ENCODE results near the gene GMDS.

GMDS gene

DNA sequence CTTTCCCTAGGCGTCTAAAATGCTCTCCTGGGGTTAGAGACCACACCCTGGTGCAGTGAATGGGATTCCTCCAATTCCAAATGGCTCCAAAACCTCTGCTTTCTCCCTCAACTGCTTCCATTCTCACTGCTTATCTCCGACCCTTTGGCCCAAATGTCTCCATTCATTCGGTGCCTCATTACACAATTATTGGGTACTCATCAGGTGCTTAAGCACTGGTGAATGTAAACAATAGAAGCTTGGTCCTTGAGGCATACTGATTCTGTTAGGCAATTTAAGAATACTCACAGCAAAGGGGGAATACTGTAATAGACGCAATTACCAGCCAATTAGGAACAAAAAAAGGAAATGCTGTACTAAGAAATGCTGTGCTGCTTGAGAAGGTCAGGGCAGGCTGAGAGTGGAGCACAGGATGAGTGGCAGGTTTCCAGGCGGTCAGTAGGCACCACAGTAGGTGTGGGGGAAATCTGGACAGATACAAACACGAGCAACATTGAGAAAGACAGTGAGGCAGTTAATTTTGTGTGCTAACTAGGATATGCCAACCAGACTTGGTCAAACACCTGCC, 23.0 kb downstream of the GMDS start:
- no peak overlapping the region for H3K4ac ChIP-seq (ENCODE audit: low read depth, low read length)
- no peak overlapping the region for H2BK120ac ChIP-seq (ENCODE audit: insufficient read depth, low read length, poor library complexity)
- H3K18ac ChIP-seq (ENCODE audit: low read length) = no peak overlapping the region
- H2AK5ac ChIP-seq (ENCODE audit: low read length) = no peak overlapping the region
- no peak overlapping the region for H3K4me3 ChIP-seq (ENCODE audit: low read depth, low read length)
- H3K79me2 ChIP-seq (ENCODE audit: control insufficient read depth, insufficient read depth, low read length, poor library complexity) = no peaks in the 10 kb centered on the region
- H2BK5ac ChIP-seq (ENCODE audit: low read depth, low read length, poor library complexity) = no peak overlapping the region
- no peak overlapping the region for H2BK12ac ChIP-seq (ENCODE audit: low read length)
- H3K14ac ChIP-seq (ENCODE audit: low read length) = no peak overlapping the region
- H3K4me2 ChIP-seq (ENCODE audit: low read length) = no peak overlapping the region
- no peak overlapping the region for H3K23ac ChIP-seq (ENCODE audit: low read length)
- H3K36me3 ChIP-seq (ENCODE audit: control insufficient read depth in 1 of 2, insufficient read depth in 2 of 2, low read length in 2 of 2) = no peaks in the 10 kb centered on the region
- peak in 1 of 2 donors; percentile 19 for DNase-seq
- H4K12ac ChIP-seq (ENCODE audit: low read depth, low read length) = no peak overlapping the region
- no peaks in the 10 kb centered on the region for H3K4me1 ChIP-seq (ENCODE audit: control insufficient read depth in 1 of 2, insufficient read depth in 2 of 2, low read length in 2 of 2)
- no CpG with 5 or more reads among the region's 6 CpGs for WGBS (ENCODE audit: extremely low coverage, insufficient coverage, insufficient read length)
- H4K8ac ChIP-seq (ENCODE audit: low read depth, low read length) = no peak overlapping the region
- H3K27ac ChIP-seq (ENCODE audit: low read depth, low read length) = no peak overlapping the region
- no peaks in the 10 kb centered on the region for H3K9me3 ChIP-seq (ENCODE audit: insufficient read depth, low read depth, low read length)
- H2AFZ ChIP-seq (ENCODE audit: insufficient read depth, low read length, poor library complexity) = no peak overlapping the region
- no peaks in the 10 kb centered on the region for H3K27me3 ChIP-seq (ENCODE audit: insufficient read depth, low read length)
- H3K9ac ChIP-seq (ENCODE audit: low read length) = no peak overlapping the region
- H3K79me1 ChIP-seq (ENCODE audit: low read length) = no peaks in the 10 kb centered on the region
- H4K91ac ChIP-seq (ENCODE audit: low read depth, low read length) = no peak overlapping the region

DNA sequence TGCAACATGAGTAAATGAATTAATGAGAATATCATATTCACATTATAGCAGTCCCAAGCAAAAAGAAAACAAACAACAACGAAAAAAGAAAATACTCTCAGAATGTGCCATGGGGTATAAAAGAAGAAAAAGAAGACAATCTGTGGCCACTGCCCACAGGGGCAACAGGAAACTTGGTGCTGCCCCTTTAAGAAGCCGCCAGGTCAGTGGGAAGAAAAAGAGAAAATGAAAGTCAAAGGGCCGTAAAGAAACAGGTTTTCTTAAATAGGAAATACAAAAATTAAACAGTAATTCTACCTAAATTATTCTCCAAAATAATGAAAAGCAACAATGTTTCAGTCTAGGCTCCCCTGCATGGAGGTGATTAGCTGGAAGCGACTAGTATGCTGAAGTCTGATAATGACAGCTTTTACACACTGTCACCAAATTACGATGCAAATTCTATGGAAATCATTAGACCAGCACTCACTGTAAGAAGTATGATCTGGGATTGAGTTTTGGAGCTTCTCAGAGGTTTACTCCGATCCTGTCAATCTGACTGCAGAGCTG, 23.6 kb downstream of the GMDS start:
- H3K79me2 ChIP-seq (ENCODE audit: control insufficient read depth, insufficient read depth, low read length, poor library complexity) = no peaks in the 10 kb centered on the region
- no peaks in the 10 kb centered on the region for H3K9me3 ChIP-seq (ENCODE audit: insufficient read depth, low read depth, low read length)
- no peak overlapping the region for H2BK5ac ChIP-seq (ENCODE audit: low read depth, low read length, poor library complexity)
- H3K27me3 ChIP-seq (ENCODE audit: insufficient read depth, low read length) = no peaks in the 10 kb centered on the region
- H3K9ac ChIP-seq (ENCODE audit: low read length) = no peak overlapping the region
- no peak overlapping the region for H4K91ac ChIP-seq (ENCODE audit: low read depth, low read length)
- H3K4me3 ChIP-seq (ENCODE audit: low read depth, low read length) = no peak overlapping the region
- H3K36me3 ChIP-seq (ENCODE audit: control insufficient read depth in 1 of 2, insufficient read depth in 2 of 2, low read length in 2 of 2) = no peaks in the 10 kb centered on the region
- no peak overlapping the region for H4K8ac ChIP-seq (ENCODE audit: low read depth, low read length)
- no peak overlapping the region for H3K4ac ChIP-seq (ENCODE audit: low read depth, low read length)
- H2AFZ ChIP-seq (ENCODE audit: insufficient read depth, low read length, poor library complexity) = no peak overlapping the region
- no peak overlapping the region for H3K23ac ChIP-seq (ENCODE audit: low read length)
- no peak overlapping the region for H3K18ac ChIP-seq (ENCODE audit: low read length)
- H3K4me2 ChIP-seq (ENCODE audit: low read length) = no peak overlapping the region
- H3K14ac ChIP-seq (ENCODE audit: low read length) = no peak overlapping the region
- no peaks in the 10 kb centered on the region for H3K4me1 ChIP-seq (ENCODE audit: control insufficient read depth in 1 of 2, insufficient read depth in 2 of 2, low read length in 2 of 2)
- no peak overlapping the region for H3K27ac ChIP-seq (ENCODE audit: low read depth, low read length)
- no peak overlapping the region for H2BK12ac ChIP-seq (ENCODE audit: low read length)
- no peak overlapping the region for H4K12ac ChIP-seq (ENCODE audit: low read depth, low read length)
- H2BK120ac ChIP-seq (ENCODE audit: insufficient read depth, low read length, poor library complexity) = no peak overlapping the region
- no peak for DNase-seq
- H2AK5ac ChIP-seq (ENCODE audit: low read length) = no peak overlapping the region
- WGBS (ENCODE audit: extremely low coverage, insufficient coverage, insufficient read length) = no CpG with 5 or more reads among the region's 6 CpGs
- no peaks in the 10 kb centered on the region for H3K79me1 ChIP-seq (ENCODE audit: low read length)

DNA sequence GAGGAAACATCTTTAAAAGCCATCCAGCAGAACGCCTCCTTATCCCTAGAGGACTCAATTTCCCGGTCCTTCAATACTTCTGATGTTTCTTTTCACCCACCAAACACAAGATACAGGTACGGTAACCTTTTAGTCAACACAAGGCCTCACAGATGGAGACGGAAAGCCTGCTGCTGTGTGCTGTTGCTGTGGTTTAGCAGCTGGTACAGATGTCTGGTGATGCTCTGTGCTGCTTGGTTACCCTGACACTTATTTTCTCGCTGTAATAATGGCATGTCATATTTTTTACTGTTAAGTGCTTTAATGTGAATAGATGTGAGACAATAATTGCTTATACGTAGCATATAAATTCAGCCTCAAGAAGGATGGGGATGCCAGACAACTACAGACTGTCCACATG, 25.3 kb downstream of the GMDS start:
- Histone ChIP-seq H3K4ac (ENCODE audit: low read depth, low read length) (no peak overlapping the region), H3K18ac (ENCODE audit: low read length) (no peak overlapping the region), H4K12ac (ENCODE audit: low read depth, low read length) (no peak overlapping the region), H3K9me3 (ENCODE audit: insufficient read depth, low read depth, low read length) (no peaks in the 10 kb centered on the region), H4K8ac (ENCODE audit: low read depth, low read length) (no peak overlapping the region), H2AK5ac (ENCODE audit: low read length) (no peak overlapping the region), H3K27ac (ENCODE audit: low read depth, low read length) (no peak overlapping the region), H3K36me3 (ENCODE audit: control insufficient read depth in 1 of 2, insufficient read depth in 2 of 2, low read length in 2 of 2) (no peaks in the 10 kb centered on the region), H4K91ac (ENCODE audit: low read depth, low read length) (no peak overlapping the region), H3K14ac (ENCODE audit: low read length) (no peak overlapping the region), H3K4me3 (ENCODE audit: low read depth, low read length) (no peak overlapping the region), H2BK120ac (ENCODE audit: insufficient read depth, low read length, poor library complexity) (no peak overlapping the region), H3K9ac (ENCODE audit: low read length) (no peak overlapping the region), H3K79me2 (ENCODE audit: control insufficient read depth, insufficient read depth, low read length, poor library complexity) (no peaks in the 10 kb centered on the region), H2BK5ac (ENCODE audit: low read depth, low read length, poor library complexity) (no peak overlapping the region), H3K23ac (ENCODE audit: low read length) (no peak overlapping the region), H2BK12ac (ENCODE audit: low read length) (no peak overlapping the region), H3K4me1 (ENCODE audit: control insufficient read depth in 1 of 2, insufficient read depth in 2 of 2, low read length in 2 of 2) (no peaks in the 10 kb centered on the region), H2AFZ (ENCODE audit: insufficient read depth, low read length, poor library complexity) (no peak overlapping the region), H3K4me2 (ENCODE audit: low read length) (no peak overlapping the region), H3K27me3 (ENCODE audit: insufficient read depth, low read length) (no peaks in the 10 kb centered on the region), H3K79me1 (ENCODE audit: low read length) (no peaks in the 10 kb centered on the region)
- DNase-seq = no peak
- no CpG with 5 or more reads among the region's 6 CpGs for WGBS (ENCODE audit: extremely low coverage, insufficient coverage, insufficient read length)

DNA sequence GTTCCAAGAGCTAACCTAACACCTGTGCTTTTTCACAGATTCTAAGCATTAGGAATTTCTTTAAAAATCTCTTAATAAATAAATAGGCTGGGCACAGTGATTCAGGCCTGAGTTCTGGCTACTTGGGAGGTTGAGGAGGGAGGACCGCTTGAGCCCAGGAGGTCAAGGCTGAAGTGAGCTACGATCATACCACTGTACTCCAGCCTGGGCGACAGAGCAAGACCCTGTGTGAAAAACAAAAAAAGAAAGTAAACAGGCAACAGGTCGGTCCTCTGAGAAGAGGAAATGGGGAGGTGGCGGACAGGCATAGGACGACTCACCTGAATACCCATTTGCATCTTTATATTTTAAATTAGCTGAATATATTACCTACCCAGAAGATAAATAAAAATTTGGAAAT, 26.5 kb downstream of the GMDS start:
- no peak overlapping the region for H3K9ac ChIP-seq (ENCODE audit: low read length)
- H3K79me2 ChIP-seq (ENCODE audit: control insufficient read depth, insufficient read depth, low read length, poor library complexity) = no peaks in the 10 kb centered on the region
- H3K4me2 ChIP-seq (ENCODE audit: low read length) = no peak overlapping the region
- H3K27ac ChIP-seq (ENCODE audit: low read depth, low read length) = no peak overlapping the region
- H3K4ac ChIP-seq (ENCODE audit: low read depth, low read length) = no peak overlapping the region
- H3K79me1 ChIP-seq (ENCODE audit: low read length) = no peaks in the 10 kb centered on the region
- no CpG with 5 or more reads among the region's 6 CpGs for WGBS (ENCODE audit: extremely low coverage, insufficient coverage, insufficient read length)
- H3K4me1 ChIP-seq (ENCODE audit: control insufficient read depth in 1 of 2, insufficient read depth in 2 of 2, low read length in 2 of 2) = no peaks in the 10 kb centered on the region
- no peak overlapping the region for H3K23ac ChIP-seq (ENCODE audit: low read length)
- no peak overlapping the region for H4K91ac ChIP-seq (ENCODE audit: low read depth, low read length)
- H3K4me3 ChIP-seq (ENCODE audit: low read depth, low read length) = no peak overlapping the region
- no peak overlapping the region for H2BK5ac ChIP-seq (ENCODE audit: low read depth, low read length, poor library complexity)
- no peaks in the 10 kb centered on the region for H3K9me3 ChIP-seq (ENCODE audit: insufficient read depth, low read depth, low read length)
- H3K27me3 ChIP-seq (ENCODE audit: insufficient read depth, low read length) = no peaks in the 10 kb centered on the region
- no peak overlapping the region for H2AFZ ChIP-seq (ENCODE audit: insufficient read depth, low read length, poor library complexity)
- H2BK12ac ChIP-seq (ENCODE audit: low read length) = no peak overlapping the region
- no peak overlapping the region for H4K8ac ChIP-seq (ENCODE audit: low read depth, low read length)
- no peak overlapping the region for H2AK5ac ChIP-seq (ENCODE audit: low read length)
- H3K36me3 ChIP-seq (ENCODE audit: control insufficient read depth in 1 of 2, insufficient read depth in 2 of 2, low read length in 2 of 2) = no peaks in the 10 kb centered on the region
- DNase-seq = no peak
- no peak overlapping the region for H3K14ac ChIP-seq (ENCODE audit: low read length)
- no peak overlapping the region for H4K12ac ChIP-seq (ENCODE audit: low read depth, low read length)
- H3K18ac ChIP-seq (ENCODE audit: low read length) = no peak overlapping the region
- no peak overlapping the region for H2BK120ac ChIP-seq (ENCODE audit: insufficient read depth, low read length, poor library complexity)
